Naive thymus-derived CD8-positive, alpha-beta T cell (primary cell): ENCODE measurements around the gene ANKH. TPM values are rescaled to one million over a fixed set of nuclear protein-coding genes. Genes with fewer than 3 reads are reported as not detected.
"Not testable (repeated sequence)": the region's sequence is repeated elsewhere in the genome, so short reads cannot be mapped to it uniquely, and the experiment has no call there.

Experiments used
- ATAC-seq, 2 donors: fragments of 150-1000 bp; cut with Tn5 transposase in 1 of 2; sonication (Bioruptor Pico), chemical (Tn5 transposase) in 1 of 2; 1 replicate in 1 of 2; 2 replicates in 1 of 2; pipeline ENCODE4 v1.10.0; 2021; ENCODE audit warnings: mild to moderate bottlenecking in 2 of 2, moderate library complexity in 2 of 2
- POLR2A ChIA-PET: fragments of 350-600 bp; sonication (Branson Sonifier 250); formaldehyde crosslinking; loops from one replicate; lab custom pipeline; 2021; ENCODE audit warnings: antibody characterized with exemption; lab: Charles Lee
- DNase-seq, 10 donors: peaks; one replicate each; pipeline versions ENCODE4 v3.0.0 to v3.0.0-alpha.2; 2020 to 2022
- H3K27ac Mint-ChIP-seq, 10 donors: one replicate each; pipeline ENCODE4 v1.8.0; 2020 to 2022; ENCODE audit warnings: mild to moderate bottlenecking in 10 of 10, mixed read lengths in 10 of 10, moderate library complexity in 4 of 10, inconsistent platforms in 1 of 10
- H3K27me3 Mint-ChIP-seq, 5 donors: one replicate each; pipeline ENCODE4 v1.8.0; 2021 to 2022; ENCODE audit warnings: mixed read lengths in 5 of 5
- H3K36me3 Mint-ChIP-seq, 3 donors: one replicate each; pipeline ENCODE4 v1.8.0; 2020 to 2022; ENCODE audit warnings: mixed read lengths in 3 of 3, mild to moderate bottlenecking in 2 of 3, inconsistent platforms in 1 of 3
- H3K4me1 Mint-ChIP-seq, 4 donors: one replicate each; pipeline ENCODE4 v1.8.0; 2021 to 2022; ENCODE audit warnings: mixed read lengths in 4 of 4
- H3K4me3 Mint-ChIP-seq, 10 donors: one replicate each; pipeline ENCODE4 v1.8.0; 2020 to 2022; ENCODE audit warnings: mild to moderate bottlenecking in 10 of 10, mixed read lengths in 10 of 10, moderate library complexity in 6 of 10, inconsistent platforms in 1 of 10
- H3K9me3 Mint-ChIP-seq, 9 donors: one replicate each; pipeline ENCODE4 v1.8.0; 2020 to 2022; ENCODE audit warnings: mixed read lengths in 9 of 9, mild to moderate bottlenecking in 3 of 9, inconsistent platforms in 1 of 9, moderate library complexity in 1 of 9
- polyA plus RNA-seq, 3 donors: library from polyadenylated mRNA; unstranded; fragments of 300-500 nt; fragmentation: Illumina TruSeq; gene quantifications; one replicate each; pipeline ENCODE4 v1.2.3, GENCODE V29; 2021
- total RNA-seq, 8 experiments: library from RNA in 2 of 8; stranded (reverse) in 2 of 8; gene quantifications; one replicate each; pipeline ENCODE4 v1.2.3 and lab custom pipeline; 2021 to 2026

ANKH gene
- total and polyA plus RNA-seq, 5 experiments from 2014 or later, result 29.1 to 162 (median 41.3) TPM

- no peak for ATAC-seq
- Mint-ChIP-seq H3K4me1 (peaks cover 25 to 39% (median 34%) of the 10 kb centered on the region in 4 donors), H3K27me3 (no peaks in the 10 kb centered on the region), H3K9me3 (no peaks in the 10 kb centered on the region), H3K36me3 (peaks cover 0 to 53% (median 14%) of the 10 kb centered on the region in 3 donors), H3K27ac (peak overlapping the region in 3 of 10 donors; percentile 60 to 81 (median 80)), H3K4me3 (no peak overlapping the region)
- POLR2A ChIA-PET, result no interaction called here
- DNase-seq, result no peak
These were observed 20.5 kb downstream of the ANKH start for GRCh38 chr5:14851050-14851419.

- Mint-ChIP-seq H3K36me3 (peaks cover 0 to 53% (median 14%) of the 10 kb centered on the region in 3 donors), H3K4me1 (peaks cover 23 to 38% (median 33%) of the 10 kb centered on the region in 4 donors), H3K4me3 (no peak overlapping the region), H3K27ac (peak overlapping the region in 4 of 10 donors; percentile 24 to 81 (median 70)), H3K9me3 (no peaks in the 10 kb centered on the region), H3K27me3 (no peaks in the 10 kb centered on the region)
- DNase-seq (no peak), ATAC-seq (no peak)
- POLR2A ChIA-PET, result interaction anchor here (0.6 kb wide), 1 partner anchor 1777 kb away, joined by 3 read pairs; no protein-coding TSS in a partner anchor
These were observed 21.0 kb downstream of the ANKH start for GRCh38 chr5:14850419-14851049.

DNA sequence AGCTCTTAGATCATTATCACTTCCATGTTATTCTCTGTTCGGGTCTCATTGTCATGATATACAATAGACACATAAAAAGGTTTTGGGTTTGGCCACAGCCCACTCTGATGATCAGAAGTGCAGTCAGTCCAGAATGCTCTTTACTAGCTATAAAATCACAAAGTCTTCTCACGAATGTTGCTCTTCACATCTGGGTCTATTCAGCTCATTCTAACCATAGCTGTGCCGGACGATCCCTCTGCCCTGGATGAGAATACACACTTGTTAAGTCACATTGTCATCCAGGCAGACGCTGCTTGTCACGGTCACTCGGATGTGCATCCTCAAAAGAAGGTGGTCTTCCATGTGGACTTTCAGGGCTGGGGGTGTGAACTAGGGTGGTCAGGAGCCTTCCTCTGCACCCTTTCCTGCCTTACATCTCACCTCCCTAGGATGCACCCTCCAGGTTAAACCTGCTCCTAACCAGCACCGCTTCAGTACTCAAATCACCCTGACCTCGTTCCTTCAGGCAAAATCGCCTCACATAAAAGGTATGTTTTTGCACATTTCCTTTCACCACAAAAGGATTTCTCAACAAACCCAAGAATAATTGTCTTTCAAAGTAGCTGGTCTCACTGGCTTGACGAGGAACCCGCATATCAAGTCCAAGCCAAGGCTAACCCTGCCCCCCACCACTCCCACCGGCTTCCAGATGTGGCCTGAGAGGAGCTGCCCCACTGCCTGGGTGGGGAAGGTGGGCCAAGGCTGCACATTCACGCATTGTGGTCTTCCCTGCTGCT lies 21.9 kb downstream of the ANKH start:
- no peaks in the 10 kb centered on the region for H3K27me3 Mint-ChIP-seq
- no peak for DNase-seq
- H3K36me3 Mint-ChIP-seq, result peaks cover 0 to 56% (median 14%) of the 10 kb centered on the region in 3 donors
- POLR2A ChIA-PET, result interaction anchor here (0.6 kb wide), 1 partner anchor 1778 kb away, joined by 3 read pairs; no protein-coding TSS in a partner anchor
- no peak for ATAC-seq
- peak overlapping the region in 1 of 10 donors; percentile 60 for H3K27ac Mint-ChIP-seq
- H3K4me3 Mint-ChIP-seq, result no peak overlapping the region
- H3K9me3 Mint-ChIP-seq, result no peaks in the 10 kb centered on the region
- H3K4me1 Mint-ChIP-seq, result peaks cover 20 to 36% (median 29%) of the 10 kb centered on the region in 4 donors

- H3K9me3 Mint-ChIP-seq, DNase-seq, H3K4me3 Mint-ChIP-seq, ATAC-seq, POLR2A ChIA-PET, H3K27ac Mint-ChIP-seq, H3K27me3 Mint-ChIP-seq: not testable (repeated sequence)
- peaks cover 0 to 61% (median 14%) of the 10 kb centered on the region in 3 donors for H3K36me3 Mint-ChIP-seq
- H3K4me1 Mint-ChIP-seq, result peaks cover 20 to 35% (median 26%) of the 10 kb centered on the region in 4 donors
These were observed 22.6 kb downstream of the ANKH start for GRCh38 chr5:14848942-14849341.

DNA sequence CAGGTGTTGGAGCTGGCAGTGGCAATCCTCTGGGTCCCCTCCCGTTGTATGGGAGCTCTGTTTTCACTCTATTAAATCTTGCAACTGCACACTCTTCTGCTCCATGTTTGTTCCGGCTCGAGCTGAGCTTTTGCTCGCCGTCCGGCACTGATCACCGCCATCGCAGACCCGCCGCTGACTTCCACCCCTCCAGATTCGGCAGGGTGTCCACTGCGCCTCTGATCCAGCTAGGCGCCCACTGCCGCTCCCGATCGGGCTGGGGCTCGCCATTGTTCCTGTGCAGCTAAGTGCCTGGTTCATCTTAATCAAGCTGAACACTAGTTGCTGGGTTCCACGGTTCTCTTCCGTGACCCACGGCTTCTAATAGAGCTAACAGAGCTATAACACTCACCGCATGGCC lies 23.2 kb downstream of the ANKH start:
- peaks cover 0 to 61% (median 14%) of the 10 kb centered on the region in 3 donors for H3K36me3 Mint-ChIP-seq
- no peaks in the 10 kb centered on the region for H3K27me3 Mint-ChIP-seq
- DNase-seq, result no peak
- POLR2A ChIA-PET, result interaction anchor here (1.6 kb wide), 1 partner anchor 20 kb away, joined by 3 read pairs; no protein-coding TSS in a partner anchor
- no peak overlapping the region for H3K27ac Mint-ChIP-seq
- no peaks in the 10 kb centered on the region for H3K9me3 Mint-ChIP-seq
- peaks cover 21 to 35% (median 27%) of the 10 kb centered on the region in 4 donors for H3K4me1 Mint-ChIP-seq
- no peak for ATAC-seq
- no peak overlapping the region for H3K4me3 Mint-ChIP-seq

DNA sequence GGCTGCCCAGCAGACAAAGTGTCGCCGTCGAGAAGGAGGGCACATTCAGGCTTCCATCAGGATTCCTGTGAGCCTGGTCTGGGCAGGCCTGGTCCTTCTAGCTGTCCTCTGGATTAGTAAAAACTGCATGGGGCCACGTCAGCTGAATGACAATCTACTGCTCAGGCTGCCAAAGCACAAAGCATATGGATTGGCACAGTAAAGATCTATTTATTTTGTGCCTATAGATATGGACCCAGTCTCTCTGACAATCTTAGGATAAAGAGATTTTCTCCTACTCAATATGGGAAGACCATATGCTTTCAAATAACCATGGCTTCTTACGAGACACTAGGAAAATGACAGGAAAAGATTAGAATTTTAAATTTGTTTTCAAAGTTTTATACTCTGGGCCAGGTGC lies 24.1 kb downstream of the ANKH start:
- H3K36me3 Mint-ChIP-seq, result peaks cover 0 to 64% (median 14%) of the 10 kb centered on the region in 3 donors
- no peak overlapping the region for H3K4me3 Mint-ChIP-seq
- DNase-seq (no peak), ATAC-seq (no peak)
- peaks cover 18 to 27% (median 23%) of the 10 kb centered on the region in 4 donors for H3K4me1 Mint-ChIP-seq
- peak overlapping the region in 1 of 10 donors; percentile 22 for H3K27ac Mint-ChIP-seq
- H3K9me3 Mint-ChIP-seq, result no peaks in the 10 kb centered on the region
- no peaks in the 10 kb centered on the region for H3K27me3 Mint-ChIP-seq
- POLR2A ChIA-PET, result interaction anchor here (1.6 kb wide), 1 partner anchor 21 kb away, joined by 3 read pairs; no protein-coding TSS in a partner anchor

DNA sequence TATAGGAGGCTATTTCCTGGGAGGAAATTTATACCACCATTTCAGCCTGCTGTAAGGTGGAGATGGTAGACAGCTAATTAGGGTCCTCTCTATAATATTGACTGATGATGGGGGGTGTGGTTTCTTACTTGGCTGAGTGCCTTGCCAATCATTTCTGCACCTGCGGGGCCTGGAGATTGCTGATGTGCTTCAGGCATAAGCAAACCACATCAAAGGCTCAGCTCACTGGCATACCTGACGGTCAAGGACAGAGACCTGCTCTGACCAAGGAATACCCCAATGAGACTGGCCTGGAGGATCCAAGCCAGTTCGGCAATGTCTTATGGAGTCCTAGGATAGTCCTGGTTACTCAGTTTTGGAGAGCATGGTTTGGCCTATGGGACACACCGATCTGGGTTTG lies 29.5 kb downstream of the ANKH start:
- Mint-ChIP-seq H3K4me3 (no peak overlapping the region), H3K4me1 (peaks cover 5 to 41% (median 24%) of the 10 kb centered on the region in 4 donors), H3K27me3 (no peaks in the 10 kb centered on the region), H3K9me3 (no peaks in the 10 kb centered on the region), H3K27ac (peak overlapping the region in 1 of 10 donors; percentile 66), H3K36me3 (peaks cover 0 to 37% (median 30%) of the 10 kb centered on the region in 3 donors)
- DNase-seq (no peak), ATAC-seq (no peak)
- POLR2A ChIA-PET, result no interaction called here

- Mint-ChIP-seq H3K27me3 (no peaks in the 10 kb centered on the region), H3K4me3 (no peak overlapping the region), H3K4me1 (peaks cover 7 to 41% (median 31%) of the 10 kb centered on the region in 4 donors), H3K27ac (peak overlapping the region in 3 of 10 donors; percentile 20 to 83 (median 34)), H3K9me3 (no peaks in the 10 kb centered on the region), H3K36me3 (peaks cover 0 to 30% (median 27%) of the 10 kb centered on the region in 3 donors)
- ATAC-seq, result no peak
- DNase-seq, result no peak
- POLR2A ChIA-PET, result interaction anchor here (1.0 kb wide), 1 partner anchor 134 kb away, joined by 4 read pairs; no protein-coding TSS in a partner anchor
These were observed 31.0 kb downstream of the ANKH start for GRCh38 chr5:14840624-14841023.

- POLR2A ChIA-PET, result no interaction called here
- H3K27me3 Mint-ChIP-seq, result no peaks in the 10 kb centered on the region
- no peak for ATAC-seq
- peak overlapping the region in 1 of 10 donors; percentile 5 for H3K27ac Mint-ChIP-seq
- H3K36me3 Mint-ChIP-seq, result peaks cover 0 to 27% (median 16%) of the 10 kb centered on the region in 3 donors
- H3K4me1 Mint-ChIP-seq, result peaks cover 8 to 48% (median 35%) of the 10 kb centered on the region in 4 donors
- H3K4me3 Mint-ChIP-seq, result no peak overlapping the region
- DNase-seq, result no peak
- H3K9me3 Mint-ChIP-seq, result no peaks in the 10 kb centered on the region
These were observed 32.9 kb downstream of the ANKH start for GRCh38 chr5:14838396-14839319.

DNA sequence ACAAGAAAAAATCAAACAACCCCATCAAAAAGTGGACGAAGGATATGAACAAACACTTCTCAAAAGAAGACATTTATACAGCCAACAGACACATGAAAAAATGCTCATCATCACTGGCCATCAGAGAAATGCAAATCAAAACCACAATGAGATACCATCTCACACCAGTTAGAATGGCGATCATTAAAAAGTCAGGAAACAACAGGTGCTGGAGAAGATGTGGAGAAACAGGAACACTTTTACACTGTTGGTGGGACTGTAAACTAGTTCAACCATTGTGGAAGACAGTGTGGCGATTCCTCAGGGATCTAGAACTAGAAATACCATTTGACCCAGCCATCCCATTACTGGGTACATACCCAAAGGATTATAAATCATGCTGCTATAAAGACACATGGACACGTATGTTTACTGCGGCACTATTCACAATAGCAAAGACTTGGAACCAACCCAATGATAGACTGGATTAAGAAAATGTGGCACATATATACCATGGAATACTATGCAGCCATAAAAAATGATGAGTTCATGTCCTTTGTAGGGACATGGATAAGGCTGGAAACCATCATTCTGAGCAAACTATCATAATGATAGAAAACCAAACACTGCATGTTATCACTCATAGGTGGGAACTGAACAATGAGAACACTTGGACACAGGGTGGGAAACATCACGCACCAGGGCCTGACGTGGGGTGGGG lies 34.0 kb downstream of the ANKH start:
- peaks cover 0 to 27% (median 13%) of the 10 kb centered on the region in 3 donors for H3K36me3 Mint-ChIP-seq
- POLR2A ChIA-PET, H3K27me3 Mint-ChIP-seq, DNase-seq, H3K4me3 Mint-ChIP-seq, ATAC-seq, H3K9me3 Mint-ChIP-seq, H3K27ac Mint-ChIP-seq: not testable (repeated sequence)
- peaks cover 9 to 52% (median 39%) of the 10 kb centered on the region in 4 donors for H3K4me1 Mint-ChIP-seq

- POLR2A ChIA-PET, result no interaction called here
- no peak for ATAC-seq
- no peak for DNase-seq
- no peaks in the 10 kb centered on the region for H3K27me3 Mint-ChIP-seq
- H3K4me1 Mint-ChIP-seq, result peaks cover 14 to 43% (median 39%) of the 10 kb centered on the region in 4 donors
- peaks cover 0 to 18% (median 14%) of the 10 kb centered on the region in 3 donors for H3K36me3 Mint-ChIP-seq
- no peaks in the 10 kb centered on the region for H3K9me3 Mint-ChIP-seq
- H3K27ac Mint-ChIP-seq, result peak overlapping the region in 2 of 10 donors; percentile 22 to 25
- H3K4me3 Mint-ChIP-seq, result no peak overlapping the region
These were observed 36.7 kb downstream of the ANKH start for GRCh38 chr5:14834584-14835550.
